Ovary (tissue), 3 donors: Measurements from ENCODE around the gene COL4A5.

Experiments
- EP300 ChIP-seq: sonication (generic); formaldehyde crosslinking; IDR thresholded peaks from one replicate; pipeline ENCODE4 v1.6.1; 2017; ENCODE audit warnings: antibody characterized with exemption
- POLR2A ChIP-seq: fragments of 450-650 bp; IDR thresholded peaks from one replicate; pipeline ENCODE4 v1.6.1; 2017; ENCODE audit warnings: antibody characterized with exemption, mild to moderate bottlenecking, moderate library complexity
- TF ChIP-seq, protein P1 (sequence below), 3 donors: fragments of 450-650 bp in 2 of 3; fragments of 200-600 bp in 1 of 3; IDR thresholded peaks; one replicate each; pipeline versions ENCODE4 v1.5.1 to v1.8.0; 2016 to 2022; ENCODE audit warnings: antibody characterized with exemption in 3 of 3, mild to moderate bottlenecking in 1 of 3
- donor health status: DM: no; HTN: no; CAD: no.

GRCh38 chrX:108735679-108736508 lies 296.3 kb downstream of the COL4A5 start:
- TF ChIP-seq POLR2A (no peak), EP300 (no peak)
- TF ChIP-seq, protein P1, sequence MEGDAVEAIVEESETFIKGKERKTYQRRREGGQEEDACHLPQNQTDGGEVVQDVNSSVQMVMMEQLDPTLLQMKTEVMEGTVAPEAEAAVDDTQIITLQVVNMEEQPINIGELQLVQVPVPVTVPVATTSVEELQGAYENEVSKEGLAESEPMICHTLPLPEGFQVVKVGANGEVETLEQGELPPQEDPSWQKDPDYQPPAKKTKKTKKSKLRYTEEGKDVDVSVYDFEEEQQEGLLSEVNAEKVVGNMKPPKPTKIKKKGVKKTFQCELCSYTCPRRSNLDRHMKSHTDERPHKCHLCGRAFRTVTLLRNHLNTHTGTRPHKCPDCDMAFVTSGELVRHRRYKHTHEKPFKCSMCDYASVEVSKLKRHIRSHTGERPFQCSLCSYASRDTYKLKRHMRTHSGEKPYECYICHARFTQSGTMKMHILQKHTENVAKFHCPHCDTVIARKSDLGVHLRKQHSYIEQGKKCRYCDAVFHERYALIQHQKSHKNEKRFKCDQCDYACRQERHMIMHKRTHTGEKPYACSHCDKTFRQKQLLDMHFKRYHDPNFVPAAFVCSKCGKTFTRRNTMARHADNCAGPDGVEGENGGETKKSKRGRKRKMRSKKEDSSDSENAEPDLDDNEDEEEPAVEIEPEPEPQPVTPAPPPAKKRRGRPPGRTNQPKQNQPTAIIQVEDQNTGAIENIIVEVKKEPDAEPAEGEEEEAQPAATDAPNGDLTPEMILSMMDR (IDR thresholded peaks at IDR 0.05) = no peak
